PC-3 (cell line): ENCODE results near the gene TXNDC5. TPM values are rescaled to one million over a fixed set of nuclear protein-coding genes. Genes with fewer than 3 reads are reported as not detected.

ENCODE experiments used
- ATAC-seq: fragments of 200-7000 bp; cut with Tn5 transposase; 2 replicates; pipeline ENCODE4 v1.9.1; 2020; ENCODE audit warnings: mild to moderate bottlenecking, moderate library complexity
- BruUV-seq: library from RNA; stranded (reverse); fragments of 400-500 nt; replicated peaks from 2 replicates; lab custom pipeline; 2021; lab: Mats Ljungman, UMichigan
- CTCF ChIA-PET: fragments of 300-600 bp; sonication (Branson Sonifier 250); formaldehyde crosslinking; loops from one replicate; lab custom pipeline; 2022; ENCODE audit warnings: antibody characterized with exemption; lab: Charles Lee
- POLR2A ChIA-PET: fragments of 300-600 bp; sonication (Branson Sonifier 250); formaldehyde crosslinking; loops from one replicate; lab custom pipeline; 2022; ENCODE audit warnings: antibody characterized with exemption; ENCODE audit not compliant: unreplicated experiment; lab: Charles Lee
- DNase-seq: peaks from one replicate; pipeline ENCODE4 v3.0.0-alpha.2; 2015
- H2AFZ ChIP-seq: fragments of 300-600 bp; sonication (generic); 2 replicates; pipeline ENCODE4 v1.6.0; 2016; ENCODE audit warnings: antibody characterized with exemption, low read length
- H3F3A ChIP-seq: fragments of 300-600 bp; sonication (generic); one replicate; pipeline ENCODE4 v1.6.0; 2017; ENCODE audit warnings: antibody characterized with exemption, low read length, control low read depth, mild to moderate bottlenecking; ENCODE audit not compliant: unreplicated experiment
- H3K27ac ChIP-seq: fragments of 300-600 bp; sonication (generic); 2 replicates; pipeline ENCODE4 v1.5.1; 2016; ENCODE audit warnings: mild to moderate bottlenecking, low read length
- H3K27me3 ChIP-seq: fragments of 300-600 bp; sonication (generic); 2 replicates; pipeline ENCODE4 v1.6.1; 2016; ENCODE audit warnings: low read length, mixed read lengths
- H3K36me3 ChIP-seq: fragments of 300-600 bp; sonication (generic); 2 replicates; pipeline ENCODE4 v1.6.1; 2016; ENCODE audit warnings: low read depth, mixed run types, low read length, mixed read lengths
- H3K4me1 ChIP-seq: fragments of 300-600 bp; sonication (generic); 2 replicates; pipeline ENCODE4 v1.5.1; 2016; ENCODE audit warnings: low read length; ENCODE audit not compliant: insufficient read depth
- H3K4me2 ChIP-seq: fragments of 300-600 bp; sonication (generic); 2 replicates; pipeline ENCODE4 v1.6.0; 2016; ENCODE audit warnings: low read length
- H3K4me3 ChIP-seq: fragments of 300-600 bp; sonication (generic); 2 replicates; pipeline ENCODE4 v1.5.1; 2016; ENCODE audit warnings: mild to moderate bottlenecking, low read length, mixed read lengths
- H3K79me2 ChIP-seq: fragments of 300-600 bp; sonication (generic); 2 replicates; pipeline ENCODE4 v1.6.1; 2017; ENCODE audit warnings: low read length, mixed read lengths
- H3K9ac ChIP-seq: fragments of 300-600 bp; sonication (generic); 2 replicates; pipeline ENCODE4 v1.6.0; 2016; ENCODE audit warnings: mild to moderate bottlenecking, low read length
- H3K9me2 ChIP-seq: fragments of 300-600 bp; sonication (generic); replicated peaks from 2 replicates; pipeline ENCODE4 v1.6.1; 2016; ENCODE audit warnings: mixed run types, low read length, mixed read lengths
- H3K9me3 ChIP-seq: fragments of 300-600 bp; sonication (generic); 2 replicates; pipeline ENCODE4 v1.6.1; 2016; ENCODE audit warnings: low read length, mixed read lengths
- H4K20me1 ChIP-seq: fragments of 300-600 bp; sonication (generic); 2 replicates; pipeline ENCODE4 v1.6.1; 2016; ENCODE audit warnings: low read length, mixed read lengths
- CTCF ChIP-seq: fragments of 300-600 bp; sonication (generic); conservative IDR thresholded peaks from 2 replicates; pipeline ENCODE4 v1.5.1; 2017; ENCODE audit warnings: antibody characterized with exemption, low read depth, mild to moderate bottlenecking, low read length
- EZH2 ChIP-seq: fragments of 300-600 bp; sonication (generic); IDR thresholded peaks from one replicate; pipeline ENCODE4 v1.6.1; 2017; ENCODE audit warnings: antibody characterized with exemption, mild to moderate bottlenecking, low read length; ENCODE audit not compliant: unreplicated experiment
- EZH2phosphoT487 ChIP-seq: fragments of 300-600 bp; sonication (generic); IDR thresholded peaks from 2 replicates; pipeline ENCODE4 v1.6.1; 2018; ENCODE audit warnings: mild to moderate bottlenecking, antibody characterized with exemption, low read length, borderline replicate concordance
- intact Hi-C: fragments of 100-400 bp; cut with micrococcal nuclease; formaldehyde crosslinking; loops from 2 replicates; pipeline ENCODE4 v1.9.0; 2023
- total RNA-seq: library from RNA; depleted of rRNA; stranded (reverse); fragments of >200 nt; gene quantifications from 2 replicates; pipeline ENCODE4 v1.2.3, GENCODE V29; 2014

The TXNDC5 gene
- total RNA-seq, 1 experiment from 2014 or later = 221 TPM

GRCh38 chr6:7903673-7904072 lies 6.9 kb downstream of the TXNDC5 start:
- H3K9me3 ChIP-seq = no peaks in the 10 kb centered on the region
- intact Hi-C loops = no loop called here
- H3K36me3 ChIP-seq = peaks cover 48% of the 10 kb centered on the region
- peaks cover 40% of the 10 kb centered on the region; the same call in 1 of the 2 replicates for H4K20me1 ChIP-seq
- ATAC-seq (no peak), DNase-seq (no peak)
- peaks cover 48% of the 10 kb centered on the region for H3K79me2 ChIP-seq
- H3K9me2 ChIP-seq = no peaks in the 10 kb centered on the region
- no TSS peak for BruUV-seq
- H2AFZ ChIP-seq = no peak overlapping the region
- no peak overlapping the region for H3K4me3 ChIP-seq
- H3K9ac ChIP-seq = no peak overlapping the region
- H3F3A ChIP-seq = no peaks in the 10 kb centered on the region
- H3K27ac ChIP-seq = no peak overlapping the region
- ChIA-PET POLR2A (no interaction called here), CTCF (no interaction called here)
- peaks cover 2% of the 10 kb centered on the region; the same call in 1 of the 2 replicates for H3K4me1 ChIP-seq
- TF ChIP-seq CTCF = no peak
- TF ChIP-seq EZH2phosphoT487 = no peak
- H3K27me3 ChIP-seq = no peaks in the 10 kb centered on the region
- H3K4me2 ChIP-seq = no peak overlapping the region

- Histone ChIP-seq H3K79me2 (peaks cover 40% of the 10 kb centered on the region), H3K36me3 (peaks cover 54% of the 10 kb centered on the region), H2AFZ (no peak overlapping the region), H3K27me3 (no peaks in the 10 kb centered on the region), H3K4me3 (no peak overlapping the region), H3K4me2 (no peak overlapping the region), H3K9me3 (no peaks in the 10 kb centered on the region), H3F3A (no peaks in the 10 kb centered on the region), H3K4me1 (no peaks in the 10 kb centered on the region), H3K27ac (no peak overlapping the region), H4K20me1 (peaks cover 35% of the 10 kb centered on the region; the same call in 1 of the 2 replicates), H3K9ac (no peak overlapping the region), H3K9me2 (no peaks in the 10 kb centered on the region)
- intact Hi-C loops = no loop called here
- BruUV-seq = no TSS peak
- TF ChIP-seq EZH2 = no peak
- TF ChIP-seq CTCF = no peak
- TF ChIP-seq EZH2phosphoT487 = no peak
- ATAC-seq (no peak), DNase-seq (no peak)
- POLR2A ChIA-PET = no interaction called here
- CTCF ChIA-PET = no interaction called here
Observed at GRCh38 chr6:7902867-7903266, 7.7 kb downstream of the TXNDC5 start.

GRCh38 chr6:7902221-7902620 lies 8.4 kb downstream of the TXNDC5 start:
- ChIA-PET POLR2A (no interaction called here), CTCF (no interaction called here)
- TF ChIP-seq EZH2 (no peak), EZH2phosphoT487 (no peak), CTCF (no peak)
- H3K9me3 ChIP-seq = no peaks in the 10 kb centered on the region
- H3K36me3 ChIP-seq = peaks cover 60% of the 10 kb centered on the region
- no peaks in the 10 kb centered on the region for H3K27me3 ChIP-seq
- H4K20me1 ChIP-seq = peaks cover 28% of the 10 kb centered on the region; the same call in 1 of the 2 replicates
- H3K79me2 ChIP-seq = peaks cover 33% of the 10 kb centered on the region
- H3K4me2 ChIP-seq = no peak overlapping the region
- no peaks in the 10 kb centered on the region for H3K9me2 ChIP-seq
- H3K4me1 ChIP-seq = no peaks in the 10 kb centered on the region
- H3K9ac ChIP-seq = no peak overlapping the region
- no peak overlapping the region for H3K27ac ChIP-seq
- ATAC-seq = no peak
- no peak for DNase-seq
- no peak overlapping the region for H3K4me3 ChIP-seq
- H3F3A ChIP-seq = no peaks in the 10 kb centered on the region
- BruUV-seq = no TSS peak
- no peak overlapping the region for H2AFZ ChIP-seq
- intact Hi-C loops = no loop called here
